ENCODE data around the gene RAB20. TPM values are rescaled to one million over a fixed set of nuclear protein-coding genes. Genes with fewer than 3 reads are reported as not detected.

The RAB20 gene
- total RNA-seq, 1 donor from 2014 or later, result 2.6 TPM

DNA sequence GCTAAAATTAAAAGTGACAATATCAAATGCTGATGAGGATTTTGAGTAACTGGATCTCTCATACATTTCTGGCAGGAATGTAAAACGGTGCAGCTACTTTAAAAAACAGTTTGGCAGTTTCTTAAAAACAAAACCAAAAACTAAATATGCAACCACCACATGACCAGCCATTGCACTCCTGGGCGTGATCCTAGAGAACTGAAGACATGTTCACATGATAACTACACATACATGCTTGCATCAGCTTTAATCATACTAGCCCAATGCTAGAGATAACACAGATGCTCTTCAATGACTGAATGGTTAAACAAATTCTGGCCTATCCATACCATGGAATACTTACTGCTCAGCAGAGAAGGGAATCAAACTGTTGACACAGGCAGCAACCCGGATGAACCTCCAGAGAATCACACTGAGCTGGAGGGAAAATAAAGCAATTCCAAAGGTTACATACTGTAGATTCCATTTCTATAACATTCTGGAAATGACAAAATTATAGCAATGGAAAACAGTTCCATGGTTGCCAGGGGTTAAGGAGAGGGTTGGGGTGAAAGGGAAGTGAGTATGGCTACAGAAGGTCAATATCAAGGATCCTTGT, 28.4 kb upstream of the RAB20 start:
- H3K4me2 ChIP-seq (ENCODE audit: low read length), result no peak overlapping the region
- no peaks in the 10 kb centered on the region for H3K9me3 ChIP-seq (ENCODE audit: insufficient read depth, low read depth, low read length)
- DNase-seq (ENCODE audit: low read depth) (no peak), FAIRE-seq (no peak)
- H3K27me3 Mint-ChIP-seq (ENCODE audit: low read depth, unreplicated experiment), result peaks cover 2% of the 10 kb centered on the region
- no peak overlapping the region for H3K27ac Mint-ChIP-seq (ENCODE audit: unreplicated experiment)
- no peaks in the 10 kb centered on the region for H3K79me2 ChIP-seq (ENCODE audit: insufficient read depth, low read length)
- no peaks in the 10 kb centered on the region for H4K20me1 ChIP-seq (ENCODE audit: insufficient read depth, low read length)
- no peaks in the 10 kb centered on the region for H3K9me3 Mint-ChIP-seq (ENCODE audit: unreplicated experiment)
- no peak overlapping the region for H3K9ac ChIP-seq (ENCODE audit: low read length)
- H3K36me3 ChIP-seq (ENCODE audit: insufficient read depth, low read length), result no peaks in the 10 kb centered on the region
- no peak overlapping the region for H2AFZ ChIP-seq (ENCODE audit: low read depth, low read length)
- H3K4me1 ChIP-seq (ENCODE audit: insufficient read depth, low read length), result no peaks in the 10 kb centered on the region
- H3K27ac ChIP-seq (ENCODE audit: low read depth, low read length), result no peak overlapping the region
- no peaks in the 10 kb centered on the region for H3K4me1 Mint-ChIP-seq (ENCODE audit: low read depth, unreplicated experiment)
- H3K36me3 Mint-ChIP-seq (ENCODE audit: low read depth, unreplicated experiment), result no peaks in the 10 kb centered on the region
- H3K27me3 ChIP-seq (ENCODE audit: insufficient read depth, low read length), result no peaks in the 10 kb centered on the region
- no peak overlapping the region for H3K4me3 ChIP-seq (ENCODE audit: insufficient read depth, low read depth, low read length)
- no peak overlapping the region for H3K4me3 Mint-ChIP-seq (ENCODE audit: unreplicated experiment)
- TF ChIP-seq, protein P1, sequence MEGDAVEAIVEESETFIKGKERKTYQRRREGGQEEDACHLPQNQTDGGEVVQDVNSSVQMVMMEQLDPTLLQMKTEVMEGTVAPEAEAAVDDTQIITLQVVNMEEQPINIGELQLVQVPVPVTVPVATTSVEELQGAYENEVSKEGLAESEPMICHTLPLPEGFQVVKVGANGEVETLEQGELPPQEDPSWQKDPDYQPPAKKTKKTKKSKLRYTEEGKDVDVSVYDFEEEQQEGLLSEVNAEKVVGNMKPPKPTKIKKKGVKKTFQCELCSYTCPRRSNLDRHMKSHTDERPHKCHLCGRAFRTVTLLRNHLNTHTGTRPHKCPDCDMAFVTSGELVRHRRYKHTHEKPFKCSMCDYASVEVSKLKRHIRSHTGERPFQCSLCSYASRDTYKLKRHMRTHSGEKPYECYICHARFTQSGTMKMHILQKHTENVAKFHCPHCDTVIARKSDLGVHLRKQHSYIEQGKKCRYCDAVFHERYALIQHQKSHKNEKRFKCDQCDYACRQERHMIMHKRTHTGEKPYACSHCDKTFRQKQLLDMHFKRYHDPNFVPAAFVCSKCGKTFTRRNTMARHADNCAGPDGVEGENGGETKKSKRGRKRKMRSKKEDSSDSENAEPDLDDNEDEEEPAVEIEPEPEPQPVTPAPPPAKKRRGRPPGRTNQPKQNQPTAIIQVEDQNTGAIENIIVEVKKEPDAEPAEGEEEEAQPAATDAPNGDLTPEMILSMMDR (IDR thresholded peaks at IDR 0.05; ENCODE audit: insufficient read depth, low read depth, low read length), result no peak
- TF ChIP-seq EZH2 (IDR thresholded peaks at IDR 0.05; ENCODE audit: insufficient read depth, low read length), result no peak

DNA sequence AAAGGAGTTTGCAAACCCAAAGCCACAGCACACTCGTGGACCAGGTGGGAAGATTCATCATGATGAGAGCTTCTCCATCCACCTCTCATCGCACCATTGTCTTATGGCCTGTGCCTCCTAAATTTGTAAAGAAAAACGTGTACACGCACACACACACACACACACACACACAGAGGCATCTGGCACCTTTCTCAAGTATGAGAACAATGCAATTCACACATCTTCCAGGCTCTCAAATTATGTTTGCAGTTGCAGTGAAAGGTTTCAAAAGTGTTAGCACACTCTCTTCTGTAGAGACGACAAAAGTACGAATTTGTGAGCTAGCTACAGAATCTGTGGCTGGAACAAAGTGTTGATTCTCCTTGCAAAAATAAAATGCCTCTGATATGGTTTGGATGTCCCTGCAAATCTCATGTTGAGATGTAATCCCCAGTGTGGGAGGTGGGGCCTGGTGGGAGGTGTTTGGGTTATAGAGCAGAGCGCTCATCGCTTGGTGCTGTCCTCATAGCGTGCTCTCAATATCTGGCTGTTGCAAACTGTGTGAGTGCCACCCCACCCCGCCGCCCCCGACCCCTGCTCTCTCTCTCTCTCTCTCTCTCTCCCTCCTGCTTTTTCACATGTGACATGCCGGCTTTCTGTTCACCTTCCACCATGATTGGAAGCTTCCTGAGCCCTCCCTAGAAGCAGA, 21.8 kb upstream of the RAB20 start:
- Histone ChIP-seq H3K36me3 (ENCODE audit: insufficient read depth, low read length) (no peaks in the 10 kb centered on the region), H3K79me2 (ENCODE audit: insufficient read depth, low read length) (no peaks in the 10 kb centered on the region), H4K20me1 (ENCODE audit: insufficient read depth, low read length) (no peaks in the 10 kb centered on the region), H3K4me3 (ENCODE audit: insufficient read depth, low read depth, low read length) (no peak overlapping the region), H3K9ac (ENCODE audit: low read length) (no peak overlapping the region), H3K4me1 (ENCODE audit: insufficient read depth, low read length) (no peaks in the 10 kb centered on the region), H2AFZ (ENCODE audit: low read depth, low read length) (no peak overlapping the region), H3K27me3 (ENCODE audit: insufficient read depth, low read length) (peaks cover 3% of the 10 kb centered on the region), H3K4me2 (ENCODE audit: low read length) (no peak overlapping the region), H3K27ac (ENCODE audit: low read depth, low read length) (no peak overlapping the region), H3K9me3 (ENCODE audit: insufficient read depth, low read depth, low read length) (no peaks in the 10 kb centered on the region)
- H3K27ac Mint-ChIP-seq (ENCODE audit: unreplicated experiment), result no peak overlapping the region
- H3K4me1 Mint-ChIP-seq (ENCODE audit: low read depth, unreplicated experiment), result peaks cover 8% of the 10 kb centered on the region
- no peak for FAIRE-seq
- TF ChIP-seq EZH2 (IDR thresholded peaks at IDR 0.05; ENCODE audit: insufficient read depth, low read length), result no peak
- TF ChIP-seq, protein P1 (IDR thresholded peaks at IDR 0.05; ENCODE audit: insufficient read depth, low read depth, low read length), result no peak
- H3K9me3 Mint-ChIP-seq (ENCODE audit: unreplicated experiment), result no peaks in the 10 kb centered on the region
- no peak for DNase-seq (ENCODE audit: low read depth)
- H3K4me3 Mint-ChIP-seq (ENCODE audit: unreplicated experiment), result no peak overlapping the region
- H3K27me3 Mint-ChIP-seq (ENCODE audit: low read depth, unreplicated experiment), result peaks cover 13% of the 10 kb centered on the region
- no peaks in the 10 kb centered on the region for H3K36me3 Mint-ChIP-seq (ENCODE audit: low read depth, unreplicated experiment)

DNA sequence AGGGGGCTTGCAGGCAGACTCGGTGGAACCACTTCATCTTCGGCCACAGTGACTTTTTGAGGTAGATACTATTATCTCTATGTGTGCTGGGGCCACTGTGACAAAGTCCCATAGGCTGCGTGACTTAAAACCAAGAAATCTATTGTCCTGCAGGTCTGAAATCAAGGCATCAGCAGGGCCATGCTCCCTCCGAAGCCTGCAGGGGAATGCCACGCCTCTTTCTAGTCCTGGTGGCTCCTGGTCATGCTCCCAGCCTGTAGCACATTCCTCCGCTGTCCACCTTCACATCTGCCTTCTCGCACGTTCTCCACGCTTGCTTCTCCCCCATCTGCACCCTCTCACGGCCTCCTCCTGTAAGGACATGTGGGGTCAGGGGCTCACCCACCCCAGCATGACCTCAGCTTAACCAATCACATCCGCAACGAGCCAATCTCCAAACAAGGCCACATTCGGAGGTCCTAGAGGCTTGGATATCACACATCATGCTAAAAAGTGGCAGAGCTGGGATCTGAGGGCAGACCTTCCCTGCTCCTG, 21.0 kb upstream of the RAB20 start:
- peaks cover 13% of the 10 kb centered on the region for H3K27me3 Mint-ChIP-seq (ENCODE audit: low read depth, unreplicated experiment)
- H3K27me3 ChIP-seq (ENCODE audit: insufficient read depth, low read length), result peaks cover 3% of the 10 kb centered on the region
- no peak for TF ChIP-seq EZH2 (IDR thresholded peaks at IDR 0.05; ENCODE audit: insufficient read depth, low read length)
- H2AFZ ChIP-seq (ENCODE audit: low read depth, low read length), result no peak overlapping the region
- FAIRE-seq (no peak), DNase-seq (ENCODE audit: low read depth) (no peak)
- H3K4me1 ChIP-seq (ENCODE audit: insufficient read depth, low read length), result no peaks in the 10 kb centered on the region
- H3K79me2 ChIP-seq (ENCODE audit: insufficient read depth, low read length), result no peaks in the 10 kb centered on the region
- H4K20me1 ChIP-seq (ENCODE audit: insufficient read depth, low read length), result no peaks in the 10 kb centered on the region
- H3K4me3 Mint-ChIP-seq (ENCODE audit: unreplicated experiment), result no peak overlapping the region
- H3K36me3 Mint-ChIP-seq (ENCODE audit: low read depth, unreplicated experiment), result no peaks in the 10 kb centered on the region
- H3K4me2 ChIP-seq (ENCODE audit: low read length), result no peak overlapping the region
- no peak overlapping the region for H3K9ac ChIP-seq (ENCODE audit: low read length)
- H3K4me3 ChIP-seq (ENCODE audit: insufficient read depth, low read depth, low read length), result no peak overlapping the region
- peaks cover 8% of the 10 kb centered on the region for H3K4me1 Mint-ChIP-seq (ENCODE audit: low read depth, unreplicated experiment)
- H3K27ac Mint-ChIP-seq (ENCODE audit: unreplicated experiment), result no peak overlapping the region
- no peaks in the 10 kb centered on the region for H3K36me3 ChIP-seq (ENCODE audit: insufficient read depth, low read length)
- no peak overlapping the region for H3K27ac ChIP-seq (ENCODE audit: low read depth, low read length)
- no peaks in the 10 kb centered on the region for H3K9me3 Mint-ChIP-seq (ENCODE audit: unreplicated experiment)
- H3K9me3 ChIP-seq (ENCODE audit: insufficient read depth, low read depth, low read length), result no peaks in the 10 kb centered on the region

Measured in astrocyte (in vitro differentiated cells and primary cell).